ENCODE measurements around the gene DQX1. TPM values are rescaled to one million over a fixed set of nuclear protein-coding genes. Genes with fewer than 3 reads are reported as not detected.
A peak's percentile ranks its signal among the peaks of the same experiment; 100 is the strongest.

DQX1 gene
- polyA plus RNA-seq, 1 donor from 2014 or later: 0.59 TPM

GRCh38 chr2:74500578-74500946 is 25.5 kb downstream of the DQX1 start:
- no peak overlapping the region for H3K27ac ChIP-seq (ENCODE audit: low read length)
- no peak overlapping the region for H3K4me3 ChIP-seq (ENCODE audit: low read length)
- peaks cover 97% of the 10 kb centered on the region for H3K27me3 ChIP-seq (ENCODE audit: insufficient read depth, low read depth, low read length)
- no peak overlapping the region for H2AFZ ChIP-seq (ENCODE audit: low read depth, low read length)
- no peaks in the 10 kb centered on the region for H3K79me2 ChIP-seq (replicated peaks; ENCODE audit: insufficient read depth, low read length)
- H3F3A ChIP-seq (ENCODE audit: insufficient read depth, low read length, poor library complexity, severe bottlenecking): no peaks in the 10 kb centered on the region
- no peaks in the 10 kb centered on the region for H4K20me1 ChIP-seq (ENCODE audit: insufficient read depth)
- H3K36me3 ChIP-seq (ENCODE audit: insufficient read depth, low read length): peaks cover 4% of the 10 kb centered on the region
- no peaks in the 10 kb centered on the region for H3K9me3 ChIP-seq (ENCODE audit: low read length)
- H3K9ac ChIP-seq (ENCODE audit: low read length): no peak overlapping the region
- no peaks in the 10 kb centered on the region for H3K9me2 ChIP-seq (ENCODE audit: insufficient read depth, low read length)
- H3K4me2 ChIP-seq (ENCODE audit: low read length): no peak overlapping the region
- no peak for TF ChIP-seq MXI1 (conservative IDR thresholded peaks at IDR 0.05; ENCODE audit: poor library complexity, severe bottlenecking)
- no peak for TF ChIP-seq SMC3 (conservative IDR thresholded peaks at IDR 0.05; ENCODE audit: poor library complexity)
- no peak for TF ChIP-seq EZH2 (IDR thresholded peaks at IDR 0.05; ENCODE audit: borderline replicate concordance, insufficient read depth, low read length, poor library complexity, severe bottlenecking)
- TF ChIP-seq TAF1 (IDR thresholded peaks at IDR 0.05; ENCODE audit: low read depth): no peak
- no peak for TF ChIP-seq POLR2AphosphoS5 (IDR thresholded peaks at IDR 0.05)
- TF ChIP-seq RAD21 (conservative IDR thresholded peaks at IDR 0.05): no peak
- no peak for TF ChIP-seq EP300 (conservative IDR thresholded peaks at IDR 0.05; ENCODE audit: poor library complexity, severe bottlenecking)
- no peak for TF ChIP-seq REST (IDR thresholded peaks at IDR 0.05; ENCODE audit: borderline replicate concordance)
- TF ChIP-seq, protein P1, sequence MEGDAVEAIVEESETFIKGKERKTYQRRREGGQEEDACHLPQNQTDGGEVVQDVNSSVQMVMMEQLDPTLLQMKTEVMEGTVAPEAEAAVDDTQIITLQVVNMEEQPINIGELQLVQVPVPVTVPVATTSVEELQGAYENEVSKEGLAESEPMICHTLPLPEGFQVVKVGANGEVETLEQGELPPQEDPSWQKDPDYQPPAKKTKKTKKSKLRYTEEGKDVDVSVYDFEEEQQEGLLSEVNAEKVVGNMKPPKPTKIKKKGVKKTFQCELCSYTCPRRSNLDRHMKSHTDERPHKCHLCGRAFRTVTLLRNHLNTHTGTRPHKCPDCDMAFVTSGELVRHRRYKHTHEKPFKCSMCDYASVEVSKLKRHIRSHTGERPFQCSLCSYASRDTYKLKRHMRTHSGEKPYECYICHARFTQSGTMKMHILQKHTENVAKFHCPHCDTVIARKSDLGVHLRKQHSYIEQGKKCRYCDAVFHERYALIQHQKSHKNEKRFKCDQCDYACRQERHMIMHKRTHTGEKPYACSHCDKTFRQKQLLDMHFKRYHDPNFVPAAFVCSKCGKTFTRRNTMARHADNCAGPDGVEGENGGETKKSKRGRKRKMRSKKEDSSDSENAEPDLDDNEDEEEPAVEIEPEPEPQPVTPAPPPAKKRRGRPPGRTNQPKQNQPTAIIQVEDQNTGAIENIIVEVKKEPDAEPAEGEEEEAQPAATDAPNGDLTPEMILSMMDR (IDR thresholded peaks at IDR 0.05; ENCODE audit: poor library complexity, severe bottlenecking): no peak

- Histone ChIP-seq H3F3A (ENCODE audit: insufficient read depth, low read length, poor library complexity, severe bottlenecking) (no peaks in the 10 kb centered on the region), H4K20me1 (ENCODE audit: insufficient read depth) (no peaks in the 10 kb centered on the region), H3K36me3 (ENCODE audit: insufficient read depth, low read length) (no peaks in the 10 kb centered on the region), H3K27ac (ENCODE audit: low read length) (no peak overlapping the region), H3K79me2 (replicated peaks; ENCODE audit: insufficient read depth, low read length) (no peaks in the 10 kb centered on the region), H3K9ac (ENCODE audit: low read length) (no peak overlapping the region), H3K9me2 (ENCODE audit: insufficient read depth, low read length) (no peaks in the 10 kb centered on the region), H3K9me3 (ENCODE audit: low read length) (no peaks in the 10 kb centered on the region), H3K4me2 (ENCODE audit: low read length) (no peak overlapping the region), H3K4me3 (ENCODE audit: low read length) (peak overlapping the region; percentile 55), H2AFZ (ENCODE audit: low read depth, low read length) (no peak overlapping the region), H3K27me3 (ENCODE audit: insufficient read depth, low read depth, low read length) (peaks cover 92% of the 10 kb centered on the region)
- TF ChIP-seq EZH2 (IDR thresholded peaks at IDR 0.05; ENCODE audit: borderline replicate concordance, insufficient read depth, low read length, poor library complexity, severe bottlenecking) (peak; percentile 71), POLR2AphosphoS5 (IDR thresholded peaks at IDR 0.05) (no peak), MXI1 (conservative IDR thresholded peaks at IDR 0.05; ENCODE audit: poor library complexity, severe bottlenecking) (no peak)
These were observed 26.0 kb downstream of the DQX1 start for GRCh38 chr2:74499940-74500577.
